Measurements from ENCODE around the gene CD81.

GRCh38 chr11:2393111-2393868 lies 16.2 kb downstream of the CD81 start:
- TF ChIP-seq CTCF (IDR thresholded peaks at IDR 0.05) (no peak), POLR2A (IDR thresholded peaks at IDR 0.05) (no peak)

Data from transverse colon (tissue), 3 donors.